Activated CD4-positive, alpha-beta memory T cell treated with anti-CD3 and anti-CD28 coated beads for 36 hours (primary cell): ENCODE measurements around the gene USF2. TPM values are rescaled to one million over a fixed set of nuclear protein-coding genes. Genes with fewer than 3 reads are reported as not detected.

Source experiments
- CTCF ChIA-PET: fragments of 350-600 bp; sonication (Branson Sonifier 250); formaldehyde crosslinking; loops from one replicate; lab custom pipeline; 2021; ENCODE audit warnings: antibody characterized with exemption, inconsistent platforms; lab: Charles Lee
- POLR2A ChIA-PET: fragments of 350-600 bp; sonication (Branson Sonifier 250); formaldehyde crosslinking; loops from one replicate; lab custom pipeline; 2021; ENCODE audit warnings: antibody characterized with exemption; lab: Charles Lee
- DNase-seq: peaks from one replicate; pipeline ENCODE4 v3.0.0-alpha.2; 2020
- H3K27ac Mint-ChIP-seq: one replicate; pipeline ENCODE4 v1.8.0; 2021; ENCODE audit warnings: mixed read lengths
- H3K27me3 Mint-ChIP-seq: one replicate; pipeline ENCODE4 v1.8.0; 2021; ENCODE audit warnings: mixed read lengths
- H3K36me3 Mint-ChIP-seq: one replicate; pipeline ENCODE4 v1.8.0; 2021; ENCODE audit warnings: mixed read lengths
- H3K4me1 Mint-ChIP-seq: one replicate; pipeline ENCODE4 v1.8.0; 2021; ENCODE audit warnings: low read depth, mixed read lengths
- H3K4me3 Mint-ChIP-seq: one replicate; pipeline ENCODE4 v1.8.0; 2021; ENCODE audit warnings: mild to moderate bottlenecking, mixed read lengths
- H3K9me3 Mint-ChIP-seq: one replicate; pipeline ENCODE4 v1.8.0; 2021; ENCODE audit warnings: mixed read lengths
- intact Hi-C: fragments of 100-400 bp; cut with micrococcal nuclease; formaldehyde crosslinking; loops from one replicate; pipeline ENCODE4 v1.15.1; 2023
- total RNA-seq, 2 experiments: library from RNA; stranded (reverse); gene quantifications; one replicate each; pipeline ENCODE4 v1.2.3, GENCODE V29; 2021

Gene USF2
- total RNA-seq, 2 experiments from 2014 or later, result 117 to 121 TPM

GRCh38 chr19:35322014-35322413 is 53.3 kb downstream of the USF2 start:
- no peak overlapping the region for H3K4me3 Mint-ChIP-seq
- H3K27ac Mint-ChIP-seq, result no peak overlapping the region
- H3K9me3 Mint-ChIP-seq, result peaks cover 3% of the 10 kb centered on the region
- no peaks in the 10 kb centered on the region for H3K27me3 Mint-ChIP-seq
- peaks cover 7% of the 10 kb centered on the region for H3K4me1 Mint-ChIP-seq
- ChIA-PET POLR2A (no interaction called here), CTCF (no interaction called here)
- intact Hi-C loops, result no loop called here
- H3K36me3 Mint-ChIP-seq, result no peaks in the 10 kb centered on the region
- no peak for DNase-seq

GRCh38 chr19:35327642-35328041 is 58.9 kb downstream of the USF2 start:
- CTCF ChIA-PET, result no interaction called here
- no peak for DNase-seq
- Mint-ChIP-seq H3K9me3 (no peaks in the 10 kb centered on the region), H3K27ac (no peak overlapping the region), H3K4me1 (peaks cover 4% of the 10 kb centered on the region), H3K36me3 (no peaks in the 10 kb centered on the region), H3K27me3 (peaks cover 11% of the 10 kb centered on the region), H3K4me3 (no peak overlapping the region)
- POLR2A ChIA-PET, result no interaction called here
- intact Hi-C loops, result no loop called here

- H3K9me3 Mint-ChIP-seq, result no peaks in the 10 kb centered on the region
- H3K36me3 Mint-ChIP-seq, result no peaks in the 10 kb centered on the region
- peaks cover 11% of the 10 kb centered on the region for H3K27me3 Mint-ChIP-seq
- H3K4me1 Mint-ChIP-seq, result peaks cover 13% of the 10 kb centered on the region
- CTCF ChIA-PET, result interaction anchor here (1.0 to 1.2 kb wide), 2 partner anchors 142 to 166 kb away, joined by 3 read pairs; no protein-coding TSS in a partner anchor
- no peak within 1 kb of the TSS for H3K4me3 Mint-ChIP-seq
- H3K27ac Mint-ChIP-seq, result no peak within 1 kb of the TSS
- intact Hi-C loops, result no loop called here
- POLR2A ChIA-PET, result no interaction called here
- DNase-seq, result no peak
These were observed 60.1 kb downstream of the USF2 start, which contains the start of gene CD22 for GRCh38 chr19:35328851-35329285. CD22 (plus strand) TSS chr19:35329187; CDS start chr19:35332041, 2,854 bp downstream.

GRCh38 chr19:35329323-35329722 is 60.6 kb downstream of the USF2 start:
- Mint-ChIP-seq H3K4me3 (no peak overlapping the region), H3K27ac (no peak overlapping the region), H3K9me3 (no peaks in the 10 kb centered on the region), H3K4me1 (peaks cover 16% of the 10 kb centered on the region), H3K36me3 (no peaks in the 10 kb centered on the region), H3K27me3 (peaks cover 13% of the 10 kb centered on the region)
- ChIA-PET POLR2A (no interaction called here), CTCF (no interaction called here)
- intact Hi-C loops, result no loop called here
- DNase-seq, result no peak

Other genes starting within 250 kb of the USF2 start
- gene SCN1B, start 238.5 kb upstream of the USF2 start, total RNA-seq, result 1 to 10 TPM; 1.1 to 1.6 TPM
- under 1 TPM in 1 of 2 experiments, not detected in 1; 0.21 TPM for gene HPN, start 227.2 kb upstream of the USF2 start, total RNA-seq
- gene FXYD3, start 153.1 kb upstream of the USF2 start, total RNA-seq, result not detected
- gene LGI4, start 133.9 kb upstream of the USF2 start, total RNA-seq, result under 1 TPM; 0.50 to 0.51 TPM
- gene FXYD1, start 130.1 kb upstream of the USF2 start, total RNA-seq, result 1 to 10 TPM; 2.3 to 2.8 TPM
- under 1 TPM; 0.77 to 0.93 TPM for gene FXYD7, start 125.7 kb upstream of the USF2 start, total RNA-seq
- gene FXYD5, start 114.2 kb upstream of the USF2 start, total RNA-seq, result 100 to 1,000 TPM; 334 to 360 TPM
- under 1 TPM in 1 of 2 experiments, not detected in 1; 0.19 TPM for gene FAM187B, start 40.2 kb upstream of the USF2 start, total RNA-seq
- 10 to 100 TPM; 25.4 to 28.7 TPM for gene LSR, start 20.0 kb upstream of the USF2 start, total RNA-seq
- gene HAMP, start 13.6 kb downstream of the USF2 start, total RNA-seq, result not detected
- under 1 TPM; 0.43 to 0.44 TPM for gene MAG, start 23.2 kb downstream of the USF2 start, total RNA-seq
- gene CD22, start 60.2 kb downstream of the USF2 start, total RNA-seq, result 1 to 10 TPM in 1 of 2 experiments, under 1 TPM in 1; 0.75 to 1.2 TPM
- under 1 TPM in 1 of 2 experiments, not detected in 1; 0.12 TPM for gene FFAR1, start 78.9 kb downstream of the USF2 start, total RNA-seq
- gene FFAR3, start 89.5 kb downstream of the USF2 start, total RNA-seq, result 1 to 10 TPM; 1.1 TPM
- under 1 TPM in 1 of 2 experiments, not detected in 1; 0.17 TPM for gene GPR42, start 102.1 kb downstream of the USF2 start, total RNA-seq
- not detected for gene FFAR2, start 179.3 kb downstream of the USF2 start, total RNA-seq
- not detected for gene KRTDAP, start 221.5 kb downstream of the USF2 start, total RNA-seq
- gene DMKN, start 244.7 kb downstream of the USF2 start, total RNA-seq, result 1 to 10 TPM; 2.1 to 2.4 TPM